ENCODE data around the gene MTERF2. TPM values are rescaled to one million over a fixed set of nuclear protein-coding genes. Genes with fewer than 3 reads are reported as not detected.
"Not testable (repeated sequence)": the region's sequence is repeated elsewhere in the genome, so short reads cannot be mapped to it uniquely, and the experiment has no call there.

The MTERF2 gene
- total RNA-seq, 2 experiments from 2014 or later, result 5.2 to 6.5 TPM

DNA sequence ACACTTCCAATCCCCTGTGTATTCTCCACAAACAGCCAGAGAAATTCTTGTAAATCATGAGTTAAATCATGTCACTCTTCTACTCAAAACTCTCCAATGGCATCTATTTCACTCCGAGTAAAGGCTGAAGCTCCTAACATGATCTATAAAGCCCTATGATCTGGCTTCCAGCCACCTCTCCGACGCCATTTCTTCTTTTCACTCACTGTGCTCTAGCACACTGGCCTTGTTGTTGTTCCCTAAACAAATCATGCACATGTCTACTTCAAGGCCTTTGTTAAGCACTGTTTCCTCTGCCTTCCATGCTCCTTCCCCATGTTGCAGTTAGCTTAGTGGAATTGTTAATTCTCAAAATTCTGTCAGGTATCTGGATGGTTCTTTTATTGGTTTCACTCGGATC lies 30.1 kb upstream of the MTERF2 start:
- Mint-ChIP-seq H3K27ac (no peak overlapping the region), H3K9me3 (no peaks in the 10 kb centered on the region), H3K4me1 (ENCODE audit: low read depth) (no peaks in the 10 kb centered on the region), H3K36me3 (ENCODE audit: low read depth) (peaks cover 24% of the 10 kb centered on the region), H3K4me3 (no peak overlapping the region), H3K27me3 (ENCODE audit: low read depth) (no peaks in the 10 kb centered on the region)
- no peak for DNase-seq
- CTCF ChIA-PET, result interaction anchor here (0.6 kb wide), 1 partner anchor 52 kb away, joined by 3 read pairs; no protein-coding TSS in a partner anchor
- intact Hi-C loops (cut with micrococcal nuclease), result no loop called here

DNA sequence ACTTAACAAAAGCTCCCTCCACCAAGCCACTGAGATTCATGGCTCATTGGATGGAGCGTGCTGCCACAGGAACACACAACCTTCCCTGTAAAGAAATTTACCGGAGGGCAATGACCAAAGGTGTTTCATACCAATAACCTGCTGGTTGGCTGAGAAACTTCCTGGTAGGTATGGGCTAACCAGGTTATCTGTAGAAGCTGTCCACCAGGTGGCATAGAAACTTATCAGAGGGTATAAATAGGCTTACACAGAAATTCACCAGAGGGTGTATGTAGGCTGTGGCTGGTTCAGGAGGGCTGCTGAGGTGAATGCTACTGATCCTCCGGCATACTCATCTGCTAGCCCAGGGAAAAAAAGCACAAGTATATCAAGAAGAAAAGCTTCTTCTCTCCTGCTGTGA lies 27.1 kb upstream of the MTERF2 start:
- Mint-ChIP-seq H3K27ac (no peak overlapping the region), H3K4me3 (no peak overlapping the region), H3K27me3 (ENCODE audit: low read depth) (no peaks in the 10 kb centered on the region), H3K36me3 (ENCODE audit: low read depth) (peaks cover 15% of the 10 kb centered on the region), H3K4me1 (ENCODE audit: low read depth) (no peaks in the 10 kb centered on the region), H3K9me3 (no peaks in the 10 kb centered on the region)
- DNase-seq, result no peak
- intact Hi-C loops (cut with micrococcal nuclease), result no loop called here
- CTCF ChIA-PET, result interaction anchor here (0.7 kb wide), 2 partner anchors 73 to 91 kb away, joined by 3 read pairs; no protein-coding TSS in a partner anchor

DNA sequence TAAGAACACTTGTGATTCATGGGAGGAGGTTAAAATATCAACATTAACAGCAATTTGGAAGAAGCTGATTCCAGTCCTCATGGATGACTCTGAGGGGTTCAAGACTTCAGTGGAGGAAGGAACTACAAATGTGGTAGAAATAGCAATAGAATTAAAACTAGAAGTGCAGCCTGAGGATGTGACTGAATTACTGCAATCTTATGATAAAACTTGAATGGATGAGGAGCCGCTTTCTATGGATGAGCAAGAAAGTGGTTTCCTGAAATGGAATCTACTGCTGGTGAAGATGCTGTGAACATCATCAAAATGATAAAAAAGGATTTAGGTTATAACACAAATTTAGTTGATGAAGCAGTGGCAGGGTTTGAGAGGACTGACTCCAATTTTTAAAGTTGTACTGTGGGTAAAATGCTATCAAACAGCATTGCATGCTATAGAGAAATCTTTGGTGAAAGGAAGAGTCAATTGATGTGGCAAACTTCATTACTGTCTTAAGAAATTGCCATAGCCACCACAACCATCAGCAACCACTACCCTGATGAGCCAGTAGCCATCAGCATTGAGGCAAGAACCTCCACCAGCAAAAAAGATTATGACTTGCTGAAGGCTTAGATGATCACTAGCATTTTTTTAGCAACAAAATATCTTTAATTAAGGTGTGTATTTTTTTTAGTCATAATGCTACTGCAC lies 25.9 kb upstream of the MTERF2 start:
- no peak overlapping the region for H3K27ac Mint-ChIP-seq
- no peak overlapping the region for H3K4me3 Mint-ChIP-seq
- intact Hi-C loops (cut with micrococcal nuclease), result no loop called here
- no peaks in the 10 kb centered on the region for H3K27me3 Mint-ChIP-seq (ENCODE audit: low read depth)
- CTCF ChIA-PET, result no interaction called here
- DNase-seq, result no peak
- H3K4me1 Mint-ChIP-seq (ENCODE audit: low read depth), result no peaks in the 10 kb centered on the region
- no peaks in the 10 kb centered on the region for H3K9me3 Mint-ChIP-seq
- peaks cover 15% of the 10 kb centered on the region for H3K36me3 Mint-ChIP-seq (ENCODE audit: low read depth)

DNA sequence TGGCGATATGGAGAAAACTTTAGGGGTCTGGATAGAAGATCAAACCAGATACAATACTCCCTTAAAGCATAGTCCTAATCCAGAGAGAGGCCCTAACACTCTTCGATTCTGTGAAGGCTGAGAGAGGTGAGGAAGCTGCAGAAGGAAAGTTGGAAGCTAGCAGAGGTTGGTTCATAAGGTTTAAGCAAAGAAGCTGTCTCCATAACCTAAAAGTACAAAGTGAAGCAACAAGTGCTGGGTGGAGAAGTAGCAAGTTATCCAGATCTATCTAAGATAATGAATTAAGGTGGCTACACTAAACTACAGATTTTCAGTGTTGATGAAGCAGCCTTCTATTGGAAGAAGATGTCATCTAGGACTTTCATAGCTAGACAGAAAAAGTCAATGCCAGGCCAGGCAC lies 24.6 kb upstream of the MTERF2 start:
- no peaks in the 10 kb centered on the region for H3K27me3 Mint-ChIP-seq (ENCODE audit: low read depth)
- H3K36me3 Mint-ChIP-seq (ENCODE audit: low read depth), result peaks cover 7% of the 10 kb centered on the region
- no peaks in the 10 kb centered on the region for H3K4me1 Mint-ChIP-seq (ENCODE audit: low read depth)
- no peak overlapping the region for H3K4me3 Mint-ChIP-seq
- no peak overlapping the region for H3K27ac Mint-ChIP-seq
- DNase-seq, result no peak
- intact Hi-C loops (cut with micrococcal nuclease), result no loop called here
- H3K9me3 Mint-ChIP-seq, result no peaks in the 10 kb centered on the region
- CTCF ChIA-PET, result no interaction called here

DNA sequence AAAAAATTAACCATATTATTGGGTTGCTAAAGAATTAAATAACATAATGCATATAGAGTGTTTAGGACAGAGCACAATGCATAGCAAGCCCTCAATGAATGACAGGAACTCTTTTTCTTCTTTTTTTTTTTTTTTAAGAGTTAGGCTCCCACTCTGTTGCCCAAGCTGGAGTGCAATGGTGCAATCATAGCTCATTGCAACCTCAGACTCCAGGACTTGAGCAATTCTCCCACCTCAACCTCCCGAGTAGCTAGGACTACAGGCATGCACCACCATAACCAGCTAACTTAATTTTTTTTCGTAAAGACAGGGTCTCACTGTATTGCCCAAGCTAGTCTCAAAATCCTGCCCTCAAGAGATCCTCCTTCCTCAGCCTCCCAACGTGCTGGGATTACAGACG lies 20.5 kb upstream of the MTERF2 start:
- Mint-ChIP-seq H3K27me3 (ENCODE audit: low read depth) (no peaks in the 10 kb centered on the region), H3K36me3 (ENCODE audit: low read depth) (peaks cover 5% of the 10 kb centered on the region), H3K9me3 (no peaks in the 10 kb centered on the region), H3K4me3 (no peak overlapping the region), H3K27ac (no peak overlapping the region), H3K4me1 (ENCODE audit: low read depth) (no peaks in the 10 kb centered on the region)
- DNase-seq, result no peak
- intact Hi-C loops (cut with micrococcal nuclease), result no loop called here
- CTCF ChIA-PET, result interaction anchor here (0.7 kb wide), 1 partner anchor 148 kb away, joined by 3 read pairs; no protein-coding TSS in a partner anchor

DNA sequence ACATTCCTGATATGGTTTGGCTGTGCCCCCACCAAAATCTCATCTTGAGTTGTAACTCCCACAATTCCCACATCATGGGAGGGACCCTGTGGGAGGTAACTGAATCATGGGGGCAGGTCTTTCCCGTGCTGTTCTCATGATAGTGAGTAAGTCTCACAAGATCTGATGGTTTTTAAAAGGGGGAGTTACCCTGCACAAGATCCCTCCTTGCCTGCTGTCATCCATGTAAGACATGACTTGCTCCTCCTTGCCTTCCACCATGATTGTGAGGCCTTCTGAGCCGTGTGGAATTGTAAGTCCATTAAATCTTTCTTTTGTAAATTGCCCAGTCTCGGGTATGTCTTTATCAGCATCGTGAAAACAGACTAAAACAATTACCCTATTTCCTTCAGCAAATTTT lies 15.7 kb upstream of the MTERF2 start:
- H3K36me3 Mint-ChIP-seq (ENCODE audit: low read depth), result peaks cover 17% of the 10 kb centered on the region
- H3K9me3 Mint-ChIP-seq; DNase-seq; intact Hi-C loops (cut with micrococcal nuclease); H3K4me1 Mint-ChIP-seq (ENCODE audit: low read depth); H3K27me3 Mint-ChIP-seq (ENCODE audit: low read depth); CTCF ChIA-PET; H3K27ac Mint-ChIP-seq; H3K4me3 Mint-ChIP-seq: not testable (repeated sequence)

DNA sequence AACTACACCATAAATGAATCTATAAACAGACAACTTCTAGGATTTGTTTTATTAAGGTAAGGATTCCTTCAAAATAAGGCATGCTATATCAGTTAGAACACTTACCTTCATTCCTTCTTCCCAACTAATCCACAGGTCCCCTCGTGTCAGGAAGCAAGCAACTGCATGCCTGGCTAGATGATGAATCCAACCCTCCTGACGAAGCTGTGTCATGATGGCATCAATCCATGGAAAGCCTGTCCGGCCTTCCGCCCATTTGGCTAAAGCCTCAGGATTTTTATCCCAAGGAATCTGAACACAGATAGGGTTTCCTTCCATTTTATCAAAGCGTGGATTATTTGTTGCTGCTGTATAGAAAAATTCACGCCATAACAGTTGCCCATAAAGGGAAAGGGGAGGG lies 12.5 kb upstream of the MTERF2 start:
- CTCF ChIA-PET, result no interaction called here
- Mint-ChIP-seq H3K9me3 (no peaks in the 10 kb centered on the region), H3K27ac (no peak overlapping the region), H3K27me3 (ENCODE audit: low read depth) (no peaks in the 10 kb centered on the region), H3K4me3 (no peak overlapping the region), H3K36me3 (ENCODE audit: low read depth) (peaks cover 36% of the 10 kb centered on the region), H3K4me1 (ENCODE audit: low read depth) (no peaks in the 10 kb centered on the region)
- no peak for DNase-seq
- intact Hi-C loops (cut with micrococcal nuclease), result no loop called here

DNA sequence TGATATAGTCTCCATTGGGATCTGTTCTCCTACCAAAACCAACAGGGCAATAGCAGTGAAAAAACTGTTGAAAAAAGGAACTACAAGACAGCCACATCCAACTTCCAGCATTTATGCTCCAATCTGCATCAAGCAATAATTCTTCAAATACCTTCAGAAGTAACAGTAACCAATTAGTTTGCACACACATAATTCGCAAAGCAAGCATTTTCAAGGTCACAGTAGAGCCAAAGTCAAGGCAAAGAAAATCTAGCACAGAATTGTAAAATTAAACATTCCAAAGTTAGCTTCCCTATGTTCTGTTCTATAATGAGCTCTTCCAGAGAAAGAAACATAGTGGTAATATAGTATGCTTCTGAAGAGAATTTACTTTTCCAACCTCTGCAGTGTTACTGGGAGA lies 11.0 kb upstream of the MTERF2 start:
- CTCF ChIA-PET, result interaction anchor here (0.7 to 0.8 kb wide), 2 partner anchors 10 to 14 kb away, joined by 3 read pairs; no protein-coding TSS in a partner anchor
- Mint-ChIP-seq H3K36me3 (ENCODE audit: low read depth) (peaks cover 36% of the 10 kb centered on the region), H3K9me3 (no peaks in the 10 kb centered on the region), H3K27ac (no peak overlapping the region), H3K4me1 (ENCODE audit: low read depth) (no peaks in the 10 kb centered on the region), H3K27me3 (ENCODE audit: low read depth) (no peaks in the 10 kb centered on the region), H3K4me3 (no peak overlapping the region)
- intact Hi-C loops (cut with micrococcal nuclease), result no loop called here
- DNase-seq, result no peak

DNA sequence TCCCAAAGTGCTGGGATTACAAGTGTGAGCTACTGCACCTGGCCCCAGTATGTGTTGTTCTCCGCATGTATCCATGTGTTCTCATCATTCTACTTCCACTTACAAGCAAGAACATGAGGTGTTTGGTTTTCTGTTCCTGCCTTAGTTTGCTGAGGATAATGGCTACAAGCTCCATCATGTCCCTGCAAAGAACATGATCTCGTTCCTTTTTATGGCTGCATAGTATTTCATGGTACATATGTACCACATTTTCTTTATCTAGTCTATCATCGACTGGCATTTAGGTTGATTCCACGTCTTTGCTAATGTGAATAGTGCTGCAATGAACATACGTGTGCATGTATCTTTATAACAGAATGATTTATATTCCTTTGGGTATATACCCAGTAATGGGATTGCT lies 9.2 kb upstream of the MTERF2 start:
- H3K4me3 Mint-ChIP-seq; intact Hi-C loops (cut with micrococcal nuclease); H3K27ac Mint-ChIP-seq; H3K27me3 Mint-ChIP-seq (ENCODE audit: low read depth); DNase-seq; H3K9me3 Mint-ChIP-seq; H3K4me1 Mint-ChIP-seq (ENCODE audit: low read depth); CTCF ChIA-PET: not testable (repeated sequence)
- peaks cover 33% of the 10 kb centered on the region for H3K36me3 Mint-ChIP-seq (ENCODE audit: low read depth)

DNA sequence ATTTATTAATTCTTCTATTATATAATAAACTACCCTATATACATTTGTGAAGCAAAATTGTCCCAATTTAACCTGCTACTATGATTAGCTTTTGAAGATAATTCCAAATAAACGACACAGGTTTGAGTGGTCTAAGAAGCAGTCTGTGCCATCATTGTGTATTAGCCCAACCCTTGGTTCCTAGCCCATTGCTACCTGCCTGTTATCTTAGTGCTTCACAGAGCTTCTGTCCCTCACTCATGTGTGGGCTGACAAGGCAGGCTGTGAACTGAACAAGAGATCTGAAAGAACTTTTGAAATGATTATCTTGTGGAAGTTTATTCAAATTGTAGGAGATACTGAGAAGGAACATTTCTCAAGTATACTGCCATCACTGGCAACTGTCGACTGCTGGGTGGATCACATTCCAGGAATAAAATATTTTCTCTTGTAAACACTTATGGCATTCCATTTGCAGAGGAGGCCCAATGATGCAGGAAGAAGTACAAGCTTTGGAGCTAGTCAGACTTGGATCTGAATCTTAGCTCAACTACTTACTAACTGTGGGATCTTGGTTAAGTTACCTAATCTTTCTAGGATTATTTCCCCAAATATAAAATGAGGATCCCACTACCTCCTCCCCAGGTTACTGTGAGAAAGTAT lies 7.8 kb upstream of the MTERF2 start:
- CTCF ChIA-PET, result interaction anchor here (0.6 kb wide), 1 partner anchor 637 kb away, joined by 3 read pairs; the partner anchor contains the start of gene POLR3B
- Mint-ChIP-seq H3K27ac (no peak overlapping the region), H3K9me3 (no peaks in the 10 kb centered on the region), H3K36me3 (ENCODE audit: low read depth) (peaks cover 28% of the 10 kb centered on the region), H3K27me3 (ENCODE audit: low read depth) (no peaks in the 10 kb centered on the region), H3K4me3 (no peak overlapping the region), H3K4me1 (ENCODE audit: low read depth) (no peaks in the 10 kb centered on the region)
- intact Hi-C loops (cut with micrococcal nuclease), result no loop called here
- DNase-seq, result no peak

DNA sequence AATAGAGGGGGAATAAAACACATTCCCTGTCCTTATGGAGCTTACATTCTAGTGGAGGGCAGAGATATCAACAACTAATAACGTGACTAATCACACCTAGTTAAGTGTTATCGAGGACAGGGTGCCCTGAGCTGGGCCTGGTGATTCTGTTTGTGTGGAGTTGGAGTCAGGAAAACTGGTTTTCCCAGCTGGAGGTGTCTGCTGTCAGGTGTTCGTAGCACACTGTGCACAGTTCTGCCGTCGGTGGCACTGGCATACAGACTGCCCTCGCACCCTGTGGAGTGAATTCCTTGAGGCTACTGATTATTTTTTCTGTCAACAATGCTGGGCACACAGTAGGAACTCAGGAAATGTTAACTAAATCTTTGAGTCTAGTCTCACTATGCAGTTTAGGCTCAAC lies 900 bp upstream of the MTERF2 start:
- CTCF ChIA-PET, result interaction anchor here (0.6 to 1.5 kb wide), 2 partner anchors 10 to 117 kb away, joined by 3 to 5 read pairs; no protein-coding TSS in a partner anchor
- intact Hi-C loops (cut with micrococcal nuclease), result loop anchor here (1.0 to 10.0 kb wide), 5 partner anchors 33 to 337 kb away; partner anchors contain the start of genes RIC8B and TMEM263
- peaks cover 34% of the 10 kb centered on the region for H3K4me1 Mint-ChIP-seq (ENCODE audit: low read depth)
- H3K27ac Mint-ChIP-seq, result no peak overlapping the region
- peak overlapping the region; percentile 56 for H3K4me3 Mint-ChIP-seq
- H3K9me3 Mint-ChIP-seq, result peaks cover 7% of the 10 kb centered on the region
- no peaks in the 10 kb centered on the region for H3K27me3 Mint-ChIP-seq (ENCODE audit: low read depth)
- H3K36me3 Mint-ChIP-seq (ENCODE audit: low read depth), result peaks cover 25% of the 10 kb centered on the region
- DNase-seq, result no peak

DNA sequence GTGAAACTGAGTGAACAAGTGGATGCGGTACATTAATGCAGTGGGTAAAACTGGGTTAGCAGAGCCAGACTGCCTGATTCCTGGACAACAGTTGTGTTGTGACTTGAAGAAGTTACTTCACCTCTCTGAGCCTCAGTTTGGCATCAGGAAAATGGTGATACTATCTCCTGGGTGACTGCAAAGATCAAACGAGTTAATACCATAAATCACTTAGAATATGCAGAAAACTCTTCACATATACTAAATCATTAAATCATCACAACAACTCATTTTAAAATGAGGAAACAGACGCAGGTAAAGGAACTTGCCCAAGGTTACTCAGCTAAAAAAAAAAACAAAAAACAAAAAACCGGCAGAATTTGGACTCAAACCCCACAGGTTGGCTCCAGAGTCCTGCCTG lies 811 bp downstream of the MTERF2 start:
- no peak for DNase-seq
- no peaks in the 10 kb centered on the region for H3K27me3 Mint-ChIP-seq (ENCODE audit: low read depth)
- H3K4me1 Mint-ChIP-seq (ENCODE audit: low read depth), result peaks cover 36% of the 10 kb centered on the region

More for the DNA sequence above, 811 bp downstream of the MTERF2 start:
- H3K9me3 Mint-ChIP-seq, result peaks cover 7% of the 10 kb centered on the region
- H3K27ac Mint-ChIP-seq, result no peak overlapping the region
- peaks cover 23% of the 10 kb centered on the region for H3K36me3 Mint-ChIP-seq (ENCODE audit: low read depth)
- intact Hi-C loops (cut with micrococcal nuclease), result loop anchor here (1.0 to 10.0 kb wide), 5 partner anchors 41 to 339 kb away; partner anchors contain the start of gene RIC8B
- CTCF ChIA-PET, result interaction anchor here (1.5 kb wide), 1 partner anchor 118 kb away, joined by 5 read pairs; no protein-coding TSS in a partner anchor
- H3K4me3 Mint-ChIP-seq, result peak overlapping the region; percentile 90
